Measurements from ENCODE around the gene GPR55.

The GPR55 gene

DNA sequence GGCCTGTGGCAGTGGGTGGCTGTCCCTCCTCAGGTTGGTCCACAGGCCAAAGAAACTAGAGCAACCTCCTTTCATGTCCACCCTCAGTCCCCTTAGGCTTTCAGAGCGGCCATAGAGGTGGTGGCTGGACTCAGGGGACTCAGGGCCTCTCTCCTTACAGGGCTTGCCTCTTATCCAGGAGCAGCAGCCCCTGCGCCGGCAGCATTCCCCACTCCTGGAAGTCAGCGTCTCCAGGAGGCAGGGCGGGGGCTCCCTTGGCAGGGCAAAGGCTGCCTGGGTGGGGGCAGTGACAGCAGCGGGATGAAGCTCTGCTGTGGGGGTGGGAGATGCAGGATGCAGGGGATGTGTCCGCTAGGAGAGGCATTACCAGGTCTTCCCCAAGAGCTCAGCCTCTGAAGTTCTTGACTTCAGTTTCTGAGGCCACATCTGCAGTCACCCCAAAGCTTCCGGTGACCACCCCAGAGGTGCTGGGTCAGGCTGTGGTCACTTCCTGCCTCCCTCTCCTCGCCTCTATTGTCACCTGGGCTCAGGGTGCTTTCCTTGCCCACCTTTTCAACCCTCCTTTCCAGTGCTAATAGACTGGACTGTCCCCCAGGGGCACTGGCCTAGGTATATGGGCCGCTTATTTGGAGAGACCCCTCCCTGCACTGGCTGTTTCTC, 8.6 kb upstream of the GPR55 start:
- peak in 1 of 2 donors; percentile 9 for DNase-seq

DNA sequence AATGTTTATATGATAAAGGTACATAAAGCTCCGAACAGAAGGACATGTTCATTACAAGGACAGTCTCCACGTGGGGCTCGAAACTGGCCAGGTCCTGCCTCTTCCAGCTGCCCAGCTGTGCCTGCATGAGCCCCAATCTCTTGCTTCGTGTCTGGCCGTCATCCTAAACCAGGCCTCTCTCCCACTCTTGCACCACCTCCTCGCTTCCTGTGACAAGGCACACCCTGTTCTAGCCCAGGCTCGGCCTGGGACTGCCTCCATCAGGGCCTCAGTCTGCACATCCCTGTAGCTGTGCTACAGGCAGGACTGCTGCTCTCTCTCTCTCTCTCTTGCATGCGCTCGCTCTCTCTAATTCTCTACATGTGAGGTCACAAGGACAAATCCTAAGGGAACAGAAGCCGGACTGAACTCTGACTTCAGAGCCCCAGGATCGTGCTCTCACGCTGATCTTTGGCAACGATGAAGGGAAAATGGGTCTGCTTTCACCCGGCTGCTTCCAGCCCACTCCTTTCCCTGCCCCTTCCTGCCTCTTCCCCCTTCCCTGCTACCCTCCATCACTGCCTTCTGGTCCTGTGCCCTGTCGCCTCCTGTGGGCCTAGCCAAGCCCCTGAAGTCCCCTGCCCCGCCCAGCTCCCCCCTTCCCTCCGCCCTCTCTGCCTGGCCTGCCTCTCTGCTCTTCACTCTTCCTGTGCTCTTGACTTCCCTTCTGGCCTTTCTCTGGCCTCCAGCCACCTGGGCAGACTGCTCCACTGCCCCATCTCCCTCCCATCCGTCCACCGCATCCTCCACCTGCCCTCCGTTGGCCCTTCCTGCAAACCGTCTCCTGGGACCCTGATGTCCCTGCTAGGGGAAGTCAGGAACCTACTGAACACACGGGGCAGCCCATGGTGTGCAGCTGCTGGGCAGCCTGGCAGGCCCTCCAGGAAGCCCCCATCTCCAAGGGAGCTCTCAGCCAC, 7.8 kb upstream of the GPR55 start:
- DNase-seq, result peak in 1 of 2 donors; percentile 25

DNA sequence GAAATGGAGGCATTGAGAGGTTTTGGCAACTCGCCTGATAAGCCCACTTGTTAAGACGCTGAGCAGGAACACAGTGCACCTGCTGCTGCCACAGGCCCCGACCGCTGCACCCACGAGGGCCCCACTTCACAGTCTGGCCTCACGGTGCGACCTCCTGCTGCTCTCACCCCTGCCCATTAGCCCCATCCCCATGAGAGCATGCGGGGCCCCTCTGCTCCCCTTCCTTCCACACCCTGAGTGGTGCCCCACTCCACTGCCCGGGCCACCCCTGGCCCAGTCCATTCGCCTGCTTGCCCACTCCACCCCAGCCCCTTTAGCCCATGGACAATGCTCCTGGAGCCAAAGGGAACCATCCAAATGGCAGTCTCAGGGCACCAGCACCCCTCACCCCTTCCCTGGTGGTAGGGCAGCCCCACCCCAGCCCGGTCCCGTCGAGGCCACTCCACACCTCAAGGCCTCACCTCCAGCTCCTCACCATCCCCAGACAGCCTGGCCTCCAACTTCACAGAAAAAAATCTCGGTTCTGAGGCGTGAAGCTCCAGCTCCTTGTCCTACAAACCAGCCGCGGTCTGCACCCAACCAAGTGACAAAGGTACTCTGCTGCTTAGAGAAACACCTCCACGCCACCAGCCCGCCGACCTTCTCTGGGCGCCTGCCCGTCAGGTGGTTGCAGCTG, 6.7 kb upstream of the GPR55 start:
- DNase-seq, result peak in 1 of 2 donors; percentile 11

DNA sequence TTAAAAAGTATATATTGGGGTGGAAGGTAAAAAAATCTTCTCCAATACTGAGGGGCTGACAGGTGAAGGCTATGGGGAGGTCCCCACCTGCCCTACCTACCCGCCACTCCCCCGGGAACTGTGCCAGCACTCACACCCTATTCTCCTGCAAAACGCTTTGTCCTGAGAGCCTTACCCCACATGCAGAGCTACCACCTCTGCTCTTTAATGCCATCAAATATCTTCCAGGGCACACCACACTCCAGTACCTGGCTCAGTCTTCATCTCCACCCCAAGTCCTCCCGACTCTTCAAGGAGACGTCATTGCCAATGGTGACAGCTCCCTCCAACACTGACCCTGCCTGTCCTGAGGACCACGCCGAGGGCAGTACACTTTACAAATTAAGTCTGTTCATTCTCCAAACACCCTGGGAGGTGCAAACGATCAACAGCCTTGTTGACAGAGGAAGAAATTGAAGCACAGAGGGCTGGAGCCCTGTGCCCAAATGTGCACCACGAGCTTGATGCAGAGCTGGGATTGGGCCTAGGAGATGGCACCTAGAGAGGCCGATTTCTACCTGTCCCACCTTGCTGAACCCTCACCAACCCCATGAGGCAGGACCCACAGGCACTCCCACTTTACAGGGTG, 6.0 kb upstream of the GPR55 start:
- no peak for DNase-seq

DNA sequence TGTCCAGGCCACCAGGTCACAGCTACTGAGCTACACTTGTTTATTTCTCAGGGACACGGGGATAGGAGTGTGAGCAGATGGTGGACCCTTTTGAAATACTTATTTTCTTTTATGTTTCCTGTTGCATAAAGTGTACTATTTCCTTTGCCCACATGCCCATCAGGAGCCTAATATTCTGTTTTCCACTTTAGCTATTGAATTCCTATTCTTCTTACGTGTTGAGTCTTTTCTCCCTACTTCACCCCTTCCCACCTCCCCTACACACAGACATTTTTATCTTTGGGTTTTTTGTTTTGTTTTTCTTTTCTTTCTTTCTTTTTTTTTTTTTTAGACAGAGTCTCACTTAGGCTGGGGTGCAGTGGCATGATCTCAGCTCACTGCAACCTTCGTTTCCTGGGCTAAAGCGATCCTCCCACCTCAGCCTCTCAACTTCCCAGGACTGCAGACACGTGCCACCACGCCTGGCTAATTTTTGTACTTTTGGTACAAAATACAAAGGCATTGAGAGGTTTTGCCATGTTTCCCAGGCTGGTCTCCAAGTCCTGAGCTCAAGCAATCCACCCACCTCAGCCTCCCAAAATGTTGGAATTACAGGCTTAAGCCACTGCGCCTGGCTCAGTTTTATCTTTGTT, 5.2 kb upstream of the GPR55 start:
- no peak for DNase-seq

DNA sequence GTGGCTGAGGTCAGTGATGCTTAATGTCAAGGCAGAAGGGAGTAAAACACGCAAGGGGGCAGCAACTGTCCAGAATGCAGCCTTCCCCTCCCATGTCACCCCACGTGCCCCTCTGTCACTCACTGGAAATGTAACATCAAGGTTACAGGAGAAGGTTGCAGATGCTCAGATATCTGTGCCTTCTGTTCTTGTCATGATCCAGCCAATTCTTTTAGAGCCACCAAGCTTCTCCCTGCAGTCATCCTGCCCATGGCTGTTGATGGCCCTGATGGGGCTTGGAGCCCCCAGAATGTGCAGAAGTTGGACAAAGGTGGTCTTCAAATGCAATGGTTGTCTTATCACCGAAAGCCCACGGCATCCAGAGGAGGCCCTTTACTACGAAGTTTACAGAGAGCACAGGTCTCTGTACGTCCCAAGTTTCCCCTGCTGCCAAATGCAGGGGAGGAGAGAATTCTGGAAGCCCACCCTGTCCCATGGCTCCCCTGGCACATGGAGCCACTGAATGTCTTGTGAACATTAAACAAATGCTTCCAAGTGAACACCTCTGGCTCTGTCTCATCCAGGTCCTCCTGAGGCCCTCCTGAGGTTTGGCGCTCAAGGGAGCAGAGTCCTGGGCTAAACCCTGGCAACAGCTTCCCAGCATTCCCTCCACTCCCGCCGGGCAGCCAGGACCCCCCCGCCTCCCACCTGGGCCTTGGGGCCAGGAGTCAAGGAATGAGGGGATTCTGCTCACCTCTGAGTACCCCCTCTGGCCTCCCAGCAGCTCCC, 4.5 kb upstream of the GPR55 start:
- DNase-seq, result peak in 1 of 2 donors; percentile 3

DNA sequence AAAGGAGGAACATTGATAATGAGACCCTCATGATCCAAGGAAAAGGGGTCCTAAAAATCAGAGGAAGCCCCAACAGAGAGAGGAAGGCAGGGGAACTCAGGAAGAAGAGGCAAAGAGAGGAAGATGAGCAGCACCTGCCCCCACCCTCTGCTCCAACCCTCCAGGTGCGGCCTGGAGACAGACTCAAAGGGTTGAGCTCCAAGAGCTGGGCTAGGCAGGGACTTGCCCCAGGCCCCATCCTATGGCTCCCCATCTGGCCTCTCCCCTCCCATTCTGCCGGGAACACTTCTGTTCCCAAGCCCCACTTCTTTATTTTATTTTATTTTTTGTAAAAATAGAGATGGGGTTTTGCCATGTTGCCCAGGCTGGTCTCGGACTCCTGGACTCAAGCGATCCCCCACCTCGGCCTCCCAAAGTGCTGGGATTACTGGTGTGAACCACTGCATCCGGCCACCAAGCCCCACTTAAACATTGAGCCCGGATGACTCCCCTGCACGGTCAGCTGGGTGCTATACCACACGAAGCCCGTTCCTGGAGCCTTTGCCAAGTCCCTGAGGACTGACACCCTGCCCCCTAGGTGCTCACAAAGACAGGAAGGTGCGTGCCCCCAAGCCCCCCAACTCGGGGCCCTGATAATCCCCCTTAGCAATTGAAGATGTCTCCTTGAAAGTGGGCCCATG, 3.8 kb upstream of the GPR55 start:
- no peak for DNase-seq

DNA sequence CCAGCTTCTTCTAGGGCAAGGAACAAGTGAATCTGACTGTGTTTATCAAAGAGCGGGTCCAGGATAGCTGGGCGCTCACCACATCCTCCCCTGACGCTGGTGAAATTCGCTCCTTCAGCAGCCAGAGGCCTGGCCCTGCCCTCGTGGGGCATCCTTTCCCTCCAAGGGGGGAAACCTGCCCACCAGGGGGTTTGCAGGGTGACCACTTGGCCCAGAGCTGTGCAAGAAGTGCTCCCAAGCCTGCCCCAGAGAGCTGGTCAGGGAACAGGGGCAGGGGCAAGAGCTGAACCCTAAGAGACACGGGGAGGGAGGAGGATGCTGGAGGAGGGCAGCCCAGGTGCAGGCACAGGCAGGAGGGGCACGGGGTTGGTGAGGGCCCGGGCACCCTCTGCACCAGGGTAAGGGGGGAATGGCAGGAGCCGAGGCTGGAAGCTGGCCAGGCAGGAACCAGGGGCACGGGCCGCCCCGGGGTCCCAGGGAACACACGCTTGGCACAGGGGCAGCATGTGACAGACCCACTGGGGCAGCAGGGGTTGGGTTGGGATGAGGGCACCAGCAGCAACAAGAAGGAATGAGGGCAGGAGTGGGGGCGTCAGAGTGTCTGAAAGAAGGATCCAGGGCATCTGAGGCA, 2.8 kb upstream of the GPR55 start:
- DNase-seq, result peak in 1 of 2 donors; percentile 8

DNA sequence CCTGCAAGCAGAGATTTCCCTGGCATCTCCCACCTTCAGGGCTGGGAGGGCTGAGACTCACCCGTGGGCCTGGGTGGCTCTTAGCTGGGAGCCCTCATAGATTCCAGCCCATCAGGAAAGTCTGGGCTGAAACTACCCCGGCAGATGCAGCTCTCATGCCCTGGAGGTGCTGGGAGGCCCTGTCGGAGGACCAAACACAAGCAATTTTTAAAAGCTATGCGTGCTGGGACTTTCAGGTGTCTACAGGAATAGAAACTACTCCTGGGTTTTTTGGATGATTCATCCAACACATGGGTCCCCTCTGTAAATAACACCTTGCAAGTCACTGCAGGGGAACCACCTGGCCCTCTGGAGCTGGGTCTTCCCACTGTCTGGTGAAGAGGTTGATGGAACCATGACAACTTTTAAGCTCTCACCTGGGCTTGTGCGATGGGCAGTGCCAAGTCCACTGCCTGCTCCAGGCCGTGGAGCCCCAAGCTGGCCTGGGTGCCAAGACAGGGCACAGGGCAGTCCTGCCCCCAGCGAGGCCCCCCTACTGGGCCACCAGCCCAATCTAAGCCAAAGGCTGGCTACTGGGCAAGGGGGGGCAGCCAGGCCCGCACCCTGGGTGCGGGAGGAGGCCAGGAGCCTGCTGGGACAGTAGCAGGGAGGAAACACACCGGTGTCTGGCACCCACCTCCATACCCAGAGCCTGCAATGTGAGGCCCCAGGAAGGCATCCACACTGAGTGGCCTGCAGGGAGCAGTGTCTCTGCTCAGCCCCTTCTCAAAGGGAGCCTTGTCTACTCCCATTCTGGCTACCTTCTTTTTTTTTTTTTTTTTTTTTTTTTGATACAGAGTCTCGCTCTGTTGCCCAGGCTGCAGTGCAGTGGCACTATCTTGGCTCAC, 1.1 kb upstream of the GPR55 start:
- peak in 1 of 2 donors; percentile 12 for DNase-seq

DNA sequence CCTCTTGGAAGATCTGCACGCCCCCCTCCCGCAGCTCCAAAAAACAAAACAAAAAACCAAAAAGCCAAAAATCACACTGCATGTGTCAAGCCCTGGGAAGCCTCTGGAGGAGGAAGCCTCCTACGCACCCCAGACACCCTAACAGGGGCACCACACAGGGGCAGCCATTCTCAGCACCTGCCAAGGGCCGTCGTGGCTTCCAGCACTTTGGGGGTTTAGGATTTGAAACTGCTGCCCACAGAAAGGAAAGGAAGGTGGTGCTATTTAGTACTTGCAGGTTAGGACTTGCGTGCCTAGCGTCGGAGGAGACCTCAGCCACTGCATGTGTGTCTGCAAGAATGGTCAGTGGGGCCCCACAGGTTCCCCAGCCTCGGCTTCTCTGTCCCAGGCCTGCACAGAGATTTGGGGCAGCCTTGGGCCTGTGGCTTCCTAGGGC, 419 bp upstream of the GPR55 start:
- DNase-seq, result peak in 1 of 2 donors; percentile 10

DNA sequence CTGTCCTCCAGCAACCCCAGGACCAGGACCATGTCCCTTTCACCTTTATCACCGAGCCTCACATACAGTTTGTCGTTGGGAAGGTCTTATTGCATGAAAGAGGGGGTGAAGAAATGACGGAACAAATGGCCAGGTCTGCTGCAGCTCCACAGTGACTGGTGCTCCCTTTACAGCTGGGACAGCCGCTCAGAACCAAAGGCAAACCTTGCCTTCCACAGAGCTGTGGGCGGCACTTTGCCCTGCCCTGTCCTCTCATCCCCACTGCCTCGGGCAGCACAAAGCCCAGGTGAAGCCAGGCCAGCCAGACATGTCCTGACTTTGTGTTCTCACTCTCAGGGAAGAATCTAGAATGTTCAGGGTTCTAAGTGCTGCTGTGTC, 961 bp downstream of the GPR55 start:
- DNase-seq, result peak in 1 of 2 donors; percentile 8

DNA sequence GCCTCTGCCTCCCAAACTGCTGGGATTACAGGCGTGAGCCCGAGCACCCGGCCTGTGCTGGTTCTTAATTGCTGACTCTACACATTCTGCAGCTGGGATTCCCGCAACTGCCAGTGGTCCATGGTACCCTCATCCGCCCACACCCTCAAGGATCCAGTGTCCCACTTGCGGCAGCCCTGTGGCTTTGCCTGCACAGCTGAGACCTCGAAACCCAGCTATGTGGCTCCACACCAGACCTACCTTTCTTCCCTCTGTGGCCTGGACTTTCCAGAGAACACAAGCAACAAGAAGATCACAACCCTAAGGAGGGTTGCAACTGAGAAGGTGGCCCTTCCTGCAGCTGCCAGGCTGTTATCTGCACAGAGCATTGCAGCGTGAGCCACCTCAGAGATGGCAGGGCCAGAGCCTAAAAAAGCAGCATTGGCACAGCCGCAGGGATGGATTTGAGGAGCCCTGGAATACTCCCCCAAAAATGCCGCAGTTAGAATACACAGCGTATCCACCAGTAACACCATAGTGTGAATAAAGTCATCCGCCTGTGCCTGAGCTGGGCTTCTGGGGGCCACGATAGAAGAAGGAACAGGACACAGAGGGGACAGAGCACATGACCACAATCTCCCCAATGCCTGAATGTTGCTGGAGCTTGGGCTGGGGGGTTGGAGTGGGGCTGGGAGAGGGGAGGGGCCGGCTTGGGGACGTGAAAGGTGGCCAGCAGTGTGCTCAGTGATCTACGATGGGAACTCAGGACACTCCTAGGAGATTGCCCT, 1.9 kb downstream of the GPR55 start:
- peak in 1 of 2 donors; percentile 4 for DNase-seq

DNA sequence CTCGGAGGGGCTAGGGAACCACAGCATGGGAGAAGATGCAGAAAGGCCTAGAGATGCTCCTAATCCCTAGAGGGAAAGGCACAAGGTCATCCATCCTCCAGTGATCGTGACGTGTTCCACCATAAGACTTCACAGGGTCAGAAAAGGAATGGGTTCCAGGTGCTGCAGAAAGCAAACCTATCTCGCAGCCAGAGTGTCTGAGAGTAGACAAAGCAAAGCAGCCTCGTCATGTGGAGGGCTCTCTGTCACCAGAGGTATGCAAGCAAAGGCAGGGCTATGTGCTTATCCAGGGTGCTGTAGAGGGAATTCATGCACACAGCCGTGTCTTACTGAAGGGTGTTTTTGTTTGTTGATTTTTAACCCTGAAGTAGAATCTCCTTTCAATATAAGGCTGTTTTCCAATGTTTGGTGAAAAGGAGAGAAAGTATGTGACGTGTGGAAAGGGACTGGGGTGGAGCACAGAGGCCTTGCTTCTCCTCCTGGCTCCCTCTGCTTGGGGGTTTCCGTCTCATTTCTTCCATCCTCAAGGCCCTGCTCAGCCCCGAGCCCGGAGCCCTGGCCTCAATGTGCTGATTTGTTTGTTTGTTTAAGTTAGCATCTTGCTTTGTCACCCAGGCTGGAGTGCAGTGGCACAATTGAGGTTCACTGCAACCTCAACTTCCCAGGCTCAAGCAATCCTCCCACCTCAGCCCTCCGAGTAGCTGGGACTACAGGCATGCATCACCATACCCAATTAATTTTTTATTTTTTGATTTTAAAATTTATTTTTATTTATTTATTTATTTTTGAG, 3.0 kb downstream of the GPR55 start:
- DNase-seq, result peak in 1 of 2 donors; percentile 4

DNA sequence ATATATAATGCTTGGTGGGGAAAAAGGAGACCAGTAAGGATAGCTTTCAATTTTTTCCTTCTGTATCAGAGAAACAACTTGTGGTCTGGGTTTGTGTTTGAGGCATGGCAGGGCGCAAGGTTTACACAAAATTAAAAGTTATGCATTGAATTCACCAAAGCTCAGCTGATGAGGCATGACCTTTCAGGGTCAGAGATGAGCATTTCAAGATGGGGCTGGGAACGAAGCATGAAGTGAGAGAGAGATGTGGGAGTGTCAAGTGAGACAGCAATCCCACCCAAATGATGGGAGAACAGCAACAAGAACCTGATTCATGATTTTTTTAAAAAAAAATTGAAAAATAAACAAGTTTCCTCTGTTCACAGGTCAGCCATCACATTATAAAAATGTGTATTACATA, 4.9 kb downstream of the GPR55 start:
- DNase-seq, result no peak

DNA sequence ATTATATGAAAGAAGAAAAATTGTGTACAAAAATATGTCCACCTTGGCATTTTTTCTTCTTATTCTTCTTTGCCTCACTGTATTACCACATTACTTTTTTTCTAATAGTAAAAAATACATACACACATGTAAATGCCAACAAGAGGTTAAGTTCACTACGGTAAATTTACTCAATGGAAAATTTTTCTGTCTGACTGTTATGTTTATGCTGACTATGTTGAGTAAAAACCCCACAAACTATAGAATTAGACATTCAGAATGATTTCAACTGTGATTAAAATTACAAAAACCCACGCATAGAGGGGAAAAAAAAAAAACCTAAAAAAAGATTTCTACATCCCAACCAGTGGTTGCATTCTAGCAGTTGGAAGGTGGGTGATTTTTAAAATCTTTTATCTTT, 5.4 kb downstream of the GPR55 start:
- DNase-seq, result no peak

DNA sequence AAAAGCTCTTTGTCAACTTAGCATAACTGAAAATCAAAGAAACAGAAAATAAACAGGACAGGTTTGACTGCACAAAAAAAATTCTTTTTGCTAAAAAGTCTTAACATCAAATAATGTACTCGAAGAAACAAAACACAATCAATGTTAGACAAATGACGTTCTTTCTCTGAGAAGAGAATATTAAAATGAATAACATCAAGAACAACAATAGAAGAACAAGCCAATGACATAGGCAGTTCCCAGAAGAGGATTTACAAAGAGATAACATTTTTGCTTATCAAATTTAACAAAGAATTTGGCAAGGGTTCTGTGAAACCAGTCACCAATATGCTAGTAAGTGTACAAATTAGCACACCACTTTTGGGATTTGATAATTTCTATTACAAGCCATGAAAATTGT, 5.8 kb downstream of the GPR55 start:
- no peak for DNase-seq

DNA sequence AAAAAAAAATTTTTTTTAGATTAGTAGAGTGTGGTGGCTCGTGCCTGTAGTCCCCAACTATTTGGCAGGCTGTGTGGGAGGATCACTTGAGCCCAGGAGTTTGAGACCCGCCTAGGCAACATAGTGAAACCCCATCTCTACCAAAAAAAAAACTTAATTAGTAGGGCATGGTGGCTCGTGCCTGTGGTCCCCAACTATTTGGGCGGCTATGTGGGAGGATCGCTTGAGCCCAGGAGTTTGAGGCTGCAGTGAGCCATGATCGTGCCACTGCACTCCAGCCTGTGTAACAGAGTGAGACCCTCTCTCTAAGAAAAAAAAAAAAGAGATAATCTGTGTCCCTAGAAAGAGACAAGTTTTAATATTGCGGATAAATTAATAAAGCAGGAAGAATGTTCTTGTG, 8.8 kb downstream of the GPR55 start:
- DNase-seq, result no peak

DNA sequence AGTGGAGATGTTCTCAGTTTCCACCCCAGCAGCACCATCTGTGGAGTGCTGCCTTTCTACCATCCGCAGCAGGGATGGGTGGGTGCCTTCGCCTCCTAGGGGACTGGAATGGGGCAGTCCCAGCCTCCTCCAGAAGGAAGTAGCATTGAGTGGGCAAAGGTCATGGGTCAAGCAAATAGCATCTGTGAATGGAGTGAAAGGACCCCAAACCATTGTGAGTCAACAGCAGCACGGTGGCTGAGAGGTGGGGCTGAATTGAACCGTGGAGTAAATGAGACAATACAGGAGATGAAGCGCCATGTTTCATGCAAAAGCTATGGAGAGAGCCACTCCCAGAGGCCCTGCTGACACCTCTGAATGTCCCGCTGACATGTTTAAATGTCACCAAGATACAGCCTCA, 9.7 kb downstream of the GPR55 start:
- DNase-seq, result no peak
